Osteocyte (in vitro differentiated cells): Measurements from ENCODE around the gene MORC3. TPM values are rescaled to one million over a fixed set of nuclear protein-coding genes. Genes with fewer than 3 reads are reported as not detected.
"Not testable (repeated sequence)": the region's sequence is repeated elsewhere in the genome, so short reads cannot be mapped to it uniquely, and the experiment has no call there.

Experiments
- DNase-seq: peaks from one replicate; pipeline ENCODE4 v3.0.0; 2021; ENCODE audit warnings: mixed read lengths; ENCODE audit not compliant: unreplicated experiment; ENCODE audit errors: extremely low spot score
- H3K27ac Mint-ChIP-seq: one replicate; pipeline ENCODE4 v1.8.0; 2021; ENCODE audit warnings: mild to moderate bottlenecking, mixed read lengths; ENCODE audit not compliant: unreplicated experiment
- H3K27me3 Mint-ChIP-seq: one replicate; pipeline ENCODE4 v1.8.0; 2021; ENCODE audit warnings: mixed read lengths; ENCODE audit not compliant: unreplicated experiment
- H3K36me3 Mint-ChIP-seq: one replicate; pipeline ENCODE4 v1.8.0; 2021; ENCODE audit warnings: mixed read lengths; ENCODE audit not compliant: unreplicated experiment
- H3K4me1 Mint-ChIP-seq: one replicate; pipeline ENCODE4 v1.8.0; 2021; ENCODE audit warnings: mixed read lengths; ENCODE audit not compliant: unreplicated experiment
- H3K4me3 Mint-ChIP-seq: one replicate; pipeline ENCODE4 v1.8.0; 2021; ENCODE audit warnings: mild to moderate bottlenecking, moderate library complexity, mixed read lengths; ENCODE audit not compliant: unreplicated experiment
- H3K9me3 Mint-ChIP-seq: one replicate; pipeline ENCODE4 v1.8.0; 2021; ENCODE audit warnings: mixed read lengths; ENCODE audit not compliant: unreplicated experiment
- CTCF ChIP-seq: fragments of 200-600 bp; sonication (generic); IDR thresholded peaks from 2 replicates; pipeline ENCODE4 v1.5.0; 2021; ENCODE audit warnings: antibody characterized with exemption, mild to moderate bottlenecking, moderate library complexity
- total RNA-seq: library from RNA; stranded (reverse); gene quantifications from 2 replicates; pipeline ENCODE4 v1.2.1, GENCODE V29; 2021

The MORC3 gene
- total RNA-seq, 1 donor from 2014 or later, result 27.8 TPM

GRCh38 chr21:36310016-36310415, 10.0 kb upstream of the MORC3 start:
- Mint-ChIP-seq H3K27me3 (no peaks in the 10 kb centered on the region), H3K36me3 (no peaks in the 10 kb centered on the region), H3K27ac (no peak overlapping the region), H3K9me3 (peaks cover 9% of the 10 kb centered on the region), H3K4me3 (no peak overlapping the region), H3K4me1 (no peaks in the 10 kb centered on the region)
- no peak for DNase-seq
- TF ChIP-seq CTCF, result no peak

- H3K4me1 Mint-ChIP-seq, H3K9me3 Mint-ChIP-seq, H3K4me3 Mint-ChIP-seq, H3K36me3 Mint-ChIP-seq, DNase-seq, H3K27ac Mint-ChIP-seq, H3K27me3 Mint-ChIP-seq: not testable (repeated sequence)
These were observed 6.6 kb upstream of the MORC3 start for GRCh38 chr21:36313446-36313845.

DNA sequence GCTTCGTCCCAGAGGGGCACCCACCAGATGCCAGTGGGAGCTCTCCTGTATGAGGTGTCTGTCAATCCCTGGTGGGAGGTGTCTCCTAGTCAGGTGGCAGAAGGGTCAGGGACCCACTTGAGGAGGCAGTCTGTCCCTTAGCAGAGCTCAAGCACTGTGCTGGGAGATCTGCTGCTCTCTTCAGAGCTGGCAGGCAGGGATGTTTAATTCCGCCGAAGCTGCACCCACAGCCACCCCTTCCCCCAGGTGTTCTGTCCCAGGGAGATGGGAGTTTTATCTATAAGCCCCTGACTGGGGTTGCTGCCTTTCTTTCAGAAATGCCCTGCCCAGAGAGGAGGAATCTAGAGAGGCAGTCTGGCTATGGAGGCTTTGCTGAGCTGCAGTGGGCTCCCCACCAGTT, 4.0 kb upstream of the MORC3 start:
- H3K27me3 Mint-ChIP-seq, H3K27ac Mint-ChIP-seq, H3K36me3 Mint-ChIP-seq, H3K9me3 Mint-ChIP-seq, H3K4me1 Mint-ChIP-seq, H3K4me3 Mint-ChIP-seq, DNase-seq: not testable (repeated sequence)

DNA sequence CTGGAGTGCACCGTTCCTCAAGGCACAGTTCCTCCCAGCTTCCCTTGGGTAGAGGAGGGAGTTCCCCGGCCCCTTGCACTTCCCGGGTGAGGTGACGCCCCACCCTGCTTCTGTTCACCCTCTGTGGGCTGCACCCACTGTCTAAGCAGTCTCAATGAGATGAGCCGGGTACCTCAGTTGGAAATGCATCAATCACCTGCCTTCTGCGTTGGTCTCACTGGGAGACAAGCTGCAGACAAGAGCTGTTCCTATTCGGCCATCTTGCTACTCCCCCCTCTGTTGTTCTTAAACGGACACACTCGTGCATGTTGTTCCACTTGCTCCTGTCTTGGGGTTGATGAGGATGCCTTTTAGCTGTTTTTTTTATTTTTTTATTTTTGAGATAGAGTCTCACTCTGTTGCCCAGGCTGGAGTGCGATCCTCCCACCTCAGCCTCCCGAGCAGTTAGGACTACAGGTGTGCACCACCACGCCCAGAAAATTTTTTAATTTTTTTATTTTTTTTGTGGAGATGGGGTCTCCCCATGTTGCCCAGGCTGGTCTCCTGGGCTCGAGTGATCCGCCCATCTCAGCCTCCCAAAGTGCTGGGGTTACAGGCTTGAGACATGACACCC, 3.0 kb upstream of the MORC3 start:
- Mint-ChIP-seq H3K27me3 (no peaks in the 10 kb centered on the region), H3K4me1 (peaks cover 16% of the 10 kb centered on the region), H3K4me3 (no peak overlapping the region), H3K9me3 (peaks cover 10% of the 10 kb centered on the region), H3K36me3 (no peaks in the 10 kb centered on the region), H3K27ac (no peak overlapping the region)
- DNase-seq, result no peak
- no peak for TF ChIP-seq CTCF

DNA sequence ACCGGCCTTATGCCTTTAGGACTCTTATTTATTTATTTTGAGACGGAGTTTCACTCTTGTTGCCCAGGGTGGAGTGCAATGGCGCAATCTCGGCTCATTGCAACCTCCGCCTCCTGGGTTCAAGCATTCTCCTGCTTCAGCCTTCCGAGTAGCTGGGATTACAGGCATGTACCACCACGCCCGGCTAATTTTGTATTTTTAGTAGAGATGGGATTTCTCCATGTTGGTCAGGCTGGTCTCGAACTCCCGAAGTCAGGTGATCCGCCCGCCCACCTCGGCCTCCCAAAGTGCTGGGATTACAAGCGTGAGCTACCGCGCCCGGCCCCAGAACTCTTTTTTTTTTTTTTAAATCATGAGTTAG, 611 bp upstream of the MORC3 start:
- Mint-ChIP-seq H3K4me3 (peak overlapping the region; percentile 89), H3K4me1 (peaks cover 36% of the 10 kb centered on the region), H3K27ac (peak overlapping the region; percentile 99)
- H3K27me3 Mint-ChIP-seq, H3K36me3 Mint-ChIP-seq, DNase-seq, H3K9me3 Mint-ChIP-seq: not testable (repeated sequence)

GRCh38 chr21:36320421-36321324, 676 bp downstream of the MORC3 start:
- TF ChIP-seq CTCF, result no peak
- Mint-ChIP-seq H3K27ac (peak overlapping the region; percentile 94), H3K27me3 (no peaks in the 10 kb centered on the region), H3K36me3 (peaks cover 10% of the 10 kb centered on the region), H3K9me3 (no peaks in the 10 kb centered on the region), H3K4me3 (peak overlapping the region; percentile 92), H3K4me1 (peaks cover 40% of the 10 kb centered on the region)
- DNase-seq, result peak; percentile 89
